Measurements from ENCODE around the gene SHANK1.
"Not testable (repeated sequence)": the region's sequence is repeated elsewhere in the genome, so short reads cannot be mapped to it uniquely, and the experiment has no call there.

The SHANK1 gene

DNA sequence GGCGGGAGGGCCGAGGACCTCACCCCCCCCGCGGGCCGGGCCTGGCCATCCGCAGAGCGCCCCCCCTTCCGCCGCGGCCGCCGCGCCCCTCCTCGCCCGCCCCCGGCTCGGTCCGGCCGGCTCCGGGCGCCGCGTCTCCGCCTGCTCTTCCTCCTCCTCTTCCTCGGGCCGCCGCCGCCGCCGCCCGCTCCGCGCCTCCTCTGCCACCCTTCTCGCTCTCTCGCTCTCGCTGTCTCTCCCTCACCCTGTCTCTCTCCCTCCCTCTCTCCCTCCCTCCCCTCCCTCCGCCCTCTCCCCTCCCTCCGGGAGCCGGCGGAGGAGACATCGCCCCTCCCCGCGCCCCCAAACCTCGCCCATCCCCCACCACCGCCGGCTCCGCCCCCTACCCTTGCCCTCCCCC is at the start of gene SHANK1:
Gene SHANK1, minus strand, starts transcription at position 237 of the 400 bp plus-strand sequence. CDS start 2,883 bp downstream, outside the sequence.
- no peak for ATAC-seq

DNA sequence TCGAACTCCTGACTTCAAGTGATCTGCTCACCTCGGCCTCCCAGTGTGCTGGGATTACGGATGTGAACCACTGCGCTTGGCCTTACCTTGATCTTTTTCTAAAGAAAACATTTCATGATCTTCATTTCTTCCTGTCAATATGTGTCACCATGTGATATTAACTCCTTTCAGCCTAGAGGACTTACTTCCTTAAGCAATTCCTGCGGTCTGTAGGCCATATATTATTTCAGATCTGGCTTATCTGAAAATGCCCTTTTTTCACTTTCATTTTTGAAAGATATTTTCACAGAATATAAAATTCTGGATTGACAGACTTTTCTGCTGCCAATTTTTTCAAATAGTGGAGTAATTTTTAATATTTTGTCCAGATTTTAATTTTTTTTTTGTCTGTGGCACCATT is 48.7 kb upstream of the SHANK1 start:
- ATAC-seq = no peak

DNA sequence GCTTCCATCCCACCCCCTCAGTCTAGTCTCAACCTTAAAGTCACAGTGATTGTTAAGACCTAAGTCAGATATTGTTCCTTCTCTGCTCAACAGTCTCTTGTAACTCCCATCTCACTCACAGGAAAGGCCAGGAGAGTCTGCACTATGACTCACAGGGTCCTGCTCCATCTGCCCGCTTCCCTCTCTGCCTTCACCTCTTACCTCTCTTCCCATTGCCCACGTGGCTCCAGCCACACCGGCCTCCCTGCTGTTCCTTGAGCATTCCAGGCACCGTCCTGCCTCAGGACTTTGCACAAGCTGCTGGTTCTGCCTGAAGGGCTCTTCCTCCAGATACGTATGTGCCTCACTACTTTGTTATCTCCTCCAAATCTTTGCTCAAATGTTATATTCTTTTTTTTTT is 47.7 kb upstream of the SHANK1 start:
- ATAC-seq = not testable (repeated sequence)

DNA sequence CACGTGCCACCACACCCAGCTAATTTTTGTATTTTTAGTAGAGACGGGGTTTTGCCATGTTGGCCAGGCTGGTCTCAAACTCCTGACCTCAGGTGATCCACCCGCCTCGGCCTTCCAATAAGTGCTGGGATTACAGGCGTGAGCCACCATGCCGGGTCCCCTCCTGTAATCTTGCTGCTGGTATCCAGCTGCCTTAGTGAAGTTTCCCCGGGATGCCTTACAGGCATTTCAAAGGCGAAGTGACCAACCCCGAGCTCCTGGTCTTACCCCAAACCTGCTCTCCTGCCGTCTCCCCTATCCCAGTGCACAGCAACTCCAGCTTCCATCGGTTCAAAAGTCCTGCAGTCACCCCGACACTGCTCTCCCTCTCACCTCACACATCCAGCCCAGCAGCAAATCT is 47.1 kb upstream of the SHANK1 start:
- ATAC-seq = not testable (repeated sequence)

DNA sequence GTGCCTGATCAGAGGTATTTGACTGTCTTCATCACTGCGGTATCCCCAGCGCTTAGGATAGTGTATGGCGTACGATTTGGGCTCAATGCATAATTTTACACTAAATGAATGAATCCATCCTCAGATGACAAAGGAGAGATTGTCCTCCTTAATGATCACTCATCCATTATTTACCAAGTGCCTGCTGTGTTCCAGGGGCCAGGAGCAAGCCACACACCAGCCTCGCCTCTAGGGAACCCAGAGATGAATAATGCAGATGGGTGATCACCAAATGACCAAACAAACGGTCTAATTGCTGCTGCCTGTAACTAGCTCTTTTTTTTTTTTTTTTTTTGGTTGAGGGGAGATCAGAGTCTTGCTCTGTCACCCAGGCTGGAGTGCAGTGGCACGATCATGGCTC is 44.8 kb upstream of the SHANK1 start:
- ATAC-seq = no peak

DNA sequence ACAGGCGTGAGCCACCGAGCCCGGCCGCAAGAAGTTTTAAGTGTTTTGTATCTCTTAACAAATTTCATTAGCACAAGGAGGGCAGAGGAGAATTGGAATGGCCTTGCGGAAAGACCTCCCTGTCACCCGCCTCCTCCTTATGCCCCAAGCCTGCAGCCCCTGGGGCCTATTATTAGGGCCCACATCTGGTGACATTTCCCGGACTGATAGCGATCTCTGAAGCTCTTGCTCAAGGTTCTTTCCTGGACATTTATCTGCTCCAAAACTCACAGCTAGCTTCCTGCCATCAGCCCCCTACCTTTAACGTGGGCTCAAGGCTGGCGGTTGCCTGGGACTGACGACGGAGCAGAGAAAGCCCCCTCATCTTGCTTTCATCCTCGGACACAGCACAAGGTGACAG is 43.9 kb upstream of the SHANK1 start:
- not testable (repeated sequence) for ATAC-seq

DNA sequence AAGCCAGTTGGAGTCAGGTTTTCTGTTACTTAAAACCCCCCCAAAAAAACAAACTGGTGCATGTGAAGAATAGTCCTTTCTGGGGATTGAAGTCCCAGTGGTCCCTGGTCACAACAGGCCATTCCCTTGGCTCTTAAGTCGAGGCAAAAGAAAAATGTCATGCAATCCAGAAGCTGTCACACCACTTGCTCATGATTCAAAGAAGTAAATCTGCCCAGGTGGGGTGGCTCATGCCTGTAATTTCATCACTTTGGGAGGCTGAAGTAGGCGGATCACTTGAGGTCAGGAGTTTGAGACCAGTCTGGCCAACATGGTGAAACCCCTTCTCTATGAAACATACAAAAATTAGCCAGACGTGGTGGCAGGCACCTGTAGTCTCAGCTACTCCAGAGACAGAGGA is 41.9 kb upstream of the SHANK1 start:
- not testable (repeated sequence) for ATAC-seq

DNA sequence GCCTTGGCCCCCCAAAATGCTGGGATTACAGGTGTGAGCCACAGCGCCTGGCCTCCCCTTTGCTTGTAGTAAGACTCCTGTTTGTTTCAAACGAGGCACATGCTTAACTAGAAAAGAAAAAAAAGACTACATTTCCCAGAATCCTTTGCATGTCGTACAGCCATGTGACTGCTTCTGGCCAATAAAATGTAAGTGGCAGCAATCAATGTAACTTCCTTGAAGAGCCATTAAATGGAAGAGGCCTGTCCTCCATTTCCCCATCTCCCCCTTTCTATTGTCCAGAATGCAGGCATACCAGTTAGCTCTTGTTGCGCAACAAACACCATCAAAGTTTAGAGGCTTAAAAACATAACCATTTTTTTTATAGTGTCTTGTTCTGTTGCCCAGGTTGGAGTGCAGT is 40.3 kb upstream of the SHANK1 start:
- ATAC-seq = no peak

DNA sequence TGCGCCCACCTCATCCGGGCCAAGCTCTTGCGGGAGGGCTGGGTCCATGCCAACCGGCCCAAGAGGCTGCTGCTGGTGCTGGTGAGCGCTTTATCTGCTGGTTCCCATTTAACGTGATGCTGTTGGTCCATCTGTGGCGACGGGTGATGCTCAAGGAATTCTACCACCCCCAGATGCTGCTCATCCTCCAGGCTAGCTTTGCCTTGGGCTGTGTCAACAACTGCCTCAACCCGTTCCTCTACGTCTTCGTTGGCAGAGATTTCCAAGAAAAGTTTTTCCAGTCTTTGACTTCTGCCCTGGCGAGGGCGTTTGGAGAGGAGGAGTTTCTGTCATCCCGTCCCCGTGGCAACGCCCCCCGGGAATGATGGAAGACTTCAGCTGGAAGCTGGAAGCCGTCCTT is 39.5 kb upstream of the SHANK1 start:
- not testable (repeated sequence) for ATAC-seq

DNA sequence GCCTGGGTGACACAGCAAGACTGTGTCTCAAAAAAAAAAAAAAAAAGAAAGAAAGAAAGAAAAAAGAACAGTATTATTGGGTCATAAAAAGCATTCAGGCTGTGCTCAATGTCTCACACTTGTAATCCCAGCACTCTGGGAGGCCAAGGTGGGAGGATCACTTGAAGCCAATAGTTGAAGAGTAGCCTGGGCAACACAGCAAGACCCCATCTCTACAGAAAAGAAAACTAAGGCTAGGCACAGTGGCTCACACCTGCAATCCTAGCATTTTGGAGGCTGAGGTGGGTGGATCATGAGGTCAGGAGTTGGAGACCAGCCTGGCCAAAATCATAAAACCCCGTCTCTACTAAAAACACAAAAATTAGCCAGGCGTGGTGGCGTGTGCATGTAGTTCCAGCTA is 38.0 kb upstream of the SHANK1 start:
- not testable (repeated sequence) for ATAC-seq

DNA sequence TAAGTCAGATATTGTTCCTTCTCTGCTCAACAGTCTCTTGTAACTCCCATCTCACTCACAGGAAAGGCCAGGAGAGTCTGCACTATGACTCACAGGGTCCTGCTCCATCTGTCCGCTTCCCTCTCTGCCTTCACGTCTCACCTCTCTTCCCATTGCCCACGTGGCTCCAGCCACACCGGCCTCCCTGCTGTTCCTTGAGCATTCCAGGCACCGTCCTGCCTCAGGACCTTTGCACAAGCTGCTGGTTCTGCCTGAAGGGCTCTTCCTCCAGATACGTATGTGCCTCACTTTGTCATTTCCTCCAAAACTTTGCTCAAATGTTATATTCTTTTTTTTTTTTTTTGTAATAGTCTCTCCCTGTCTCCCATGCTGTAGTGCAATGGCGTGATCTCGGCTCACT is 36.6 kb upstream of the SHANK1 start:
- ATAC-seq = not testable (repeated sequence)

DNA sequence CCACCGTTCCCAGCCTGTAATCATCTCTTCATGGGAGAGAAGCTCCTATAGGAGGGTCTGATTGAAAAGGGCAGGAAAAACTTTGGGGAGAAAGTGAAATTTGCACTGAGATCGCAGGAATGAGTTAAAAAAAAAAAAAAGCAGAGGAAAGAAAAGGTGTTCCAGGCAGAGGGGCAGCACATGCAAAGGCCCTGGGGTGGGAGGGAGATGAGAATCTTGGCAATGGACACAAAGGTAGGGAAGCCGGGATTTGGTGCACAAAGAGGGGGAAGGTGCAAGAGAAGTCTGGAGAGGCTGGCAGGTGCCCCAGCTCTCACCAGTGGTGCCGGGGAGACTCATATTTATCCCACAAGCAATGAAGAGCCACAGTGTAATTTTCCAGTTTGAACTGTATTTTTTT is 34.3 kb upstream of the SHANK1 start:
- ATAC-seq = no peak

DNA sequence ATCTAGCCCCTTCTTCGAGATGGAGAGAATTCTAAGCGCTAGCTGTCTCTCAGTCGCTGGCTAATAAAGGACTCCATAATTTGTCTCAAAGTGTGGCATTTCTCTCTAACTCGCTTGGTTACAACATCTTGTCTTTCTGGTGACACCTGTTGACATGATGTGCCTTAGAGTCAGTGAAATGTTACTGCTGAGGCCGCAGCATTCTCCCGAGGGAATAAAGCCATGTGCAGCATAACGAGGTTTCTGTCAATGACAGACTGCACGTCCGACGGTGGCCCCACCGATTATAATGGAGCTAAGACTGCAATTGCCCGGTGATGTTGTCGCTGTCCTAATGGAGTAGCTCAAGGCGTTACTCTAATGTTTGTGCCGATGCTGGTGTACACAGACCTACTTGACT is 30.4 kb upstream of the SHANK1 start:
- ATAC-seq = no peak

DNA sequence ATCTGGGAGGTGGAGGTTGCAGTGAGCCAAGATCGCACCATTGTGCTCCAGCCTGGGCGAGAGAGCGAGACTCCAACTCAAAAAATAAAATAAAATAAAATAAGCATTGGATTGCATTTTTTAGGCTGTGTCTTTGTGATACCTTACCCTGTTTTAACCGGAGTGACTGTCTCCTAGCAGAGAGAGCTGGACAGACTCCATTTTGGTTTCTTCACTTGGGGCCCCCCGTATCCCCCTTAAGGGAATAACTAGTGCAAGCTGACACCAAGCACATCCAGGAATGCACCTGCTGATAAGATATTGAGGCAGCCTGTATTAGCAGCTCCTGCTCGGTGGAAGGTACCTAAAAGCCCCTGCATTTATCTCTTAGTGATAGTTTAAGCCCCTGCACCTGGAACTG is 29.9 kb upstream of the SHANK1 start:
- ATAC-seq = no peak

DNA sequence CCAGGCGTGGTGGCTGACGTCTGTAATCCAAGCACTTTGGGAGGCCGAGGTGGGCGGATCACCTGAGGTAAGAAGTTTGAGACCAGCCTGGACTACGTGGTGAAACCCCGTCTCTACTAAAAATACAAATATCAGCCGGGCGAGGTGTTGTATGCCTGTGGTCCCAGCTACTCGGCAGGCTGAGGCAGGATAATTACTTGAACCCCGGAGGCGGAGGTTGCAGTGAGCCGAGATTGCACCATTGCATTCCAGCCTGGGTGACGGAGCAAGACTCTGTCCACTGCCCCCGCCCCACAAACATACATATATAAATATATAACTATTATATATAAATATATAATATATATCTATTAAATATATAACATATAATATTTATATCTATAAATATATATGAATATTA is 27.5 kb upstream of the SHANK1 start:
- not testable (repeated sequence) for ATAC-seq

DNA sequence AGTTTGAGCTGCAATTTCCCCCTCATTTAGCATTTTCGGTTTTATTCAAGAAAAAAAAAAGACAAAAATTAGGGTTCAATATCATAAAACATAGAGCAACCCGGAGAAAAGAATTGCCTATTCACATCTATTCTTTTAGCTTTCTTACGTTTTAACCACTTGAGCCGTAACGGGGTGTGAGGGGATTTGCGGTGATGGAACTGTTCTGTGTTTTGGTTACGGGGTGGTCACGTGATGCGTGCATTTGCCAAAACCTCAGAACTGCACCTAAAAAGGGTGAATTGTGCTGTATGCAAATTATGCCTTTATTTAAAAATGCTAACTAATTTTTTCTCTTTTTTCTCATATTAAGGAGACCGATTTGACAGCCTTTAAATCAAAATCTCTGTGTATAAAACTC is 25.6 kb upstream of the SHANK1 start:
- no peak for ATAC-seq

DNA sequence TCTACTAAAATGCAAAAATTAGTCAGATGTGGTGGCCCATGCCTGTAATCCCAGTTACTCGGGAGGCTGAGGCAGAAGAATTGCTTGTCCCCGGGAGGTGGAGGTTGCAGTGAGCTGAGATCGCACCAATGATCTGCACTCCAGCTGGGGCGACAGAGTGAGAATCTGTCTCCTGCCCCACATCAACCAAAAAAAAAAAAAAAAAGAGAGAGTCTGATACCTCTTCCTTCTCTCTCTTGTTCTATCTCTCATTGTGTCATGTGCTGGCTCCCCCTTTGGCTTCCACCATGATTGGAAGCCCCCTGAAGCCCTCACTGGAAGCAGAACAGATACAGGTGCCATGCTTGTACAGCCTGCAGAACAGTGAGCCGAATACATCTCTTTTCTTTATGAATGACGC is 23.9 kb upstream of the SHANK1 start:
- ATAC-seq = no peak

DNA sequence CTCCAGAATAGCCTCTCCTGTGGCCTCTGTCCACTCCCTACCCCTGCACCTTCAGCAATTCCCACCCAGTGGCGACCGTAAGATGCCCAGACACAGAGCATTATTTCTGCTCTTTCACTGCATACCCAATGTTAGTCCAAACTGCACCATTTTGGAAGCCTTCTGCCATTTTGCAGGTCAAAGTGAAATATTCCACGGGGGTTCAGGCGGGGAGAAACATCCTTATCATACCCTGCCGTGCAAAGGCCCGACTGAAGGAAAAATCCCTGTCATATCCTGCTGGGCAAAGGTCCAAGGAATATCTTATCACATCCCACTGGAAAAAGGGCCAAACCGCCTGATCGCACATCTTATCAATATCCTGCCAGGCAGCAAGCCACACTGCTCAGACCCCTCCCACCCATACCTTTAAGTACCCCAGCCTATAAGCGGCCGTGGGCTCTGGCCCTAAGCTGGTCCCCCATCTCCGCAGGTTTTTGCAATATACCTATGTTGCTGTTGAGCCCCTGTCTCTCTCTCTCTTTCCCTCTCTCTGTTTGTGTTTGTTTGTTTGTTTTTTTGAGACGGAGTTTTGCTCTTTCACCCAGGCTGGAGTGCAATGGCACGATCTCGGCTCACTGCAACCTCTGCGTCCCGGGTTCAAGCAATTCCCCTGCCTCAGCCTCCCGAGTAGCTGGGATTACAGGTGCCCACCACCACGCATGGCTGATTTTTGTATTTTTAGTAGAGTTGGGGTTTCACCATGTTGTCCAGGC is 21.8 kb upstream of the SHANK1 start:
- no peak for ATAC-seq

DNA sequence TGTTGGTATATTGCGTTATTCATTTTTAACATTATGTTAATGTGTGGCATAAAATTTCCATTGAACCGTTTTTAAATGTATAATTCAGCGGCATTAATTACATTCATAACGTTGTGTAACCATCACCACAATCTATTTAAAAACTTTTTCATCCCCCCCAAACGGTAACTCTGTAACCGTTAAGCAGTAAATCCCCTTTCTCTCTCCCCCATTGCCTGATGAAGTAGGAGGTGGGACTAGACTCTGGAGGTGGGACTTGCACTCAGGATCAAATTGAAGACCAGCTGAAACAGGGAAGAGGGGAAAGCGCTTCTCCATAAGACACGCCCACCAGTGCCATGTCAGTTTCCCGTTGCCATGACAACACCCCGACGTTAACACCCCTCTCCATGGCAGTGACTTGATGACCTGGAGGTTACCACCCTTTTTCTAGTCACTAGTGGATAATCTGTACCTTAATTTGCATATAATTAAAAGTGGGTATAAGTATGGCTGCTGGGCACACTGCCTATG is 20.4 kb upstream of the SHANK1 start:
- no peak for ATAC-seq

DNA sequence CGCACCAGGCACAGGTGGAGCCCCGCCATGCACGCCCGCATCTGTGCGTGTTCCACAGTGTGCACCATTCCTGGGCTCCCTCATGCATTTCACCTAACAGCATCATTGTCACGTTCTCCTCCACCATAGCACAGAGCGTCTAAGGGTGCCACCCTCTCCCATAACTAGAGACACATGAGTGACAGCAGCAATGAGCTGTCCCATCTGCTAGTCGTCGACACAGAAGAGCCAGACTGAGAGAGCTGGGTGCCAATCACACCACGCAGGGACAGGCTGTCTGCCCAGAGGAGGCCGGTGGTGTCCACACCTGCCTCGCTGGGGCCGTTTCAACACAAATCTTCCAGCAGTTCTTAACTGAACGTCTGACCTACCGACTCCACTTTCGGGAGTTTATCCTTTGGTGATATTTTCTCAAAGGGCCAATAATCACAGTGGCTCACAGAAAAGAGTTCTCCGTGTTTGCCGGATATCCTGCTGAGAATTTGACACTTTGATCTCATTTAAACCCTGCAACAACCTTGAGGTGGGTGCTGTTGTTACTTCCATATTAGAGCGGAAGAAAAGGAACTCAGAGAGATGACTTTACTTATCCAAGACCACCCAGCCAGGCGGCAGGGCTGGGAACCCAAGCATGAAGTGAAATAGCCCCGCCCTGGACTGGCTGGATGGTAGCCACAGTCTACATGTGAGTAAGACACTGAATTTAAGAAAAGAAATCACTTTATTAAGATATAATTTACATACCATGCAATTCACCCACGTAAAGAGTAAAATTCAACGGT is 19.7 kb upstream of the SHANK1 start:
- ATAC-seq = no peak

DNA sequence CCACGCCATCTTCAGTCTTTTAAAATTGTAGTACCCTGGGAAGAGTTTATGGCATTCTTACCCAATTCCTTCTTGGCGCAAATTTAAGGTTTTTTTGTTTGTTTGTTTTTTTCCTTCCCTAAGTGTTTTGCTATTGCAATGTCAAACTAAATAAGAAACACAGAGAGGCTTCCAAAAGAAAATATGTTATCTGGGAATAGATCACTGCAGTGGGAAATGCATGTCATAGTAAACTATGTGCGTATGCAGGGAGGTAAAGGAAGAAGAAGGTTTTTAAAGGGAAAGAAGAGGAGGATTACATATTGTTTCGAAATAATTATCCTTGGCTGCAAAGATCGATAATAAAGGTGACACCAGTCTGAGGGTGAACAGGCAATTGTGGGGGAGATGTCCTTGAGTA is 16.7 kb upstream of the SHANK1 start:
- no peak for ATAC-seq

DNA sequence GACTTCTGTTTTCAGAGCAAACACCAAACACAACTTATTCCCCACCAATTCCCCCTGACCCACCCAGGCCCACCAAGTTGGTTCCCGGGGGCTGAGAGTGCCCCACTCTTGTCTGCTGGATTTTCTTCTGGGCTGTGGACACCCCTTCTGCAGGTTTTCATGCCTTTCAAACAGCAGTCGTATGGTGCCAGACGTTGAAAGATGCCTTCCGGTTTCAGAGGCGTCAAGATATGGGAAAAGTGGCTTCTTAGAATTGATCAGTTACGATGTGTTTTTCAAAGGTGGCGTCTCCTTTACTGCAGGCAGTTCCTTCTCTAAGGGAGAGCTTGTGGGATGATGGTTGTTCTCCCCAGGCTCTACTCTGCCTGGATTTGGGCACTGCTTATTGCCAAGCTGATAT is 16.3 kb upstream of the SHANK1 start:
- ATAC-seq = no peak

DNA sequence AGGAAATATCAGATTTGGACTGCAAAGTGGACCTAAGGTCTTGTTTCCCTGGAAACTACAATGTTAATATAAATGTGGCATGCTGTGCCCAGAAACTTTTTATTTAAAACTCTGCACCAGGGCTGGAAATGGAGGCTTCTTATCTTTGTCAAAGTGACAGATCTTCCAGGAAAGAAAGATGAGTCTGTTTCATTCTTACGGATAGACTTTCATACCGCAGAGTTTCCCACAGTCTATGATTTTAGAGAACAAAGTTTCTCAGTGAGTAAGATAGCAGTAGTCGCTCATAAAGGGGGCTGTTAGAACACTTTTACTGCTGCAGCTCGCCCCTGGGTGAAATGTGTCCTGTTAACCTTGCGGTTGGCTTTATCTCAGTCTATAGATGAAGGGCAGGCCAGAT is 10.3 kb upstream of the SHANK1 start:
- ATAC-seq = no peak

DNA sequence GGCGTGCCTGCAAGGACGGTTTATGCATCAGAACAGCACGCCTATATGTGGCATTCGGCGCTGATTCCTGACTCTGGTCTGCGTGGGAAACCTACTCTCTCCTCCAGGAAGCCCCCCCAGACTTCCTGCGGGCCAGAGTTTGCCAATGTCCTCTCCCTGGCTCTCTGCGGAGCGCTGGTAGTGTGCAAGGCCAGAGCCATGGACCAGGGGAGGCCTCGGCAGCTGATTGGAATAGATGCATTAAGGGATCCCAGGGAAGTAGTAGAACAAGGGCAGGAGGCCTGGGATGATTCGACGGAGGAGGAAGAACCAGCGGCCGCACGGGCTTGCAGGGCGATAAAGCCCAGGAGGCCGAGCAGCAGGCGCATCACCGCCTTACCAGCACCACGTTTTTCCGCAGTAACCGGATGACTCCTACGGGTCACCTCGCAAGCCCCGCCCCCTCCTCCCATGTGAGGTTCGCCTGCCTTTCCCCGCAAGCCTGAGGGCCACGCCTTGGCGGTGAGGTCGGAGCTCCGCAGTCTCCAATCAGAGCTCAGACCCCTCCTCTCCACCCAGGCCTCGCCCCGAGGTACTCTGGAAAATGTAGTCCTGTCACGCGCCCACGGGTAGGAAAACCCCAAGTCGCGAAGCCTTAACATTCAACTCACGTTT is 8.6 kb upstream of the SHANK1 start:
- ATAC-seq = peak; percentile 47 to 51
